NAMALWA (cell line): ENCODE data around the gene GPR162.

Experiments
- DNase-seq: peaks from one replicate; pipeline ENCODE4 v3.0.0-alpha.2; 2015; ENCODE audit warnings: low spot score

The GPR162 gene

DNA sequence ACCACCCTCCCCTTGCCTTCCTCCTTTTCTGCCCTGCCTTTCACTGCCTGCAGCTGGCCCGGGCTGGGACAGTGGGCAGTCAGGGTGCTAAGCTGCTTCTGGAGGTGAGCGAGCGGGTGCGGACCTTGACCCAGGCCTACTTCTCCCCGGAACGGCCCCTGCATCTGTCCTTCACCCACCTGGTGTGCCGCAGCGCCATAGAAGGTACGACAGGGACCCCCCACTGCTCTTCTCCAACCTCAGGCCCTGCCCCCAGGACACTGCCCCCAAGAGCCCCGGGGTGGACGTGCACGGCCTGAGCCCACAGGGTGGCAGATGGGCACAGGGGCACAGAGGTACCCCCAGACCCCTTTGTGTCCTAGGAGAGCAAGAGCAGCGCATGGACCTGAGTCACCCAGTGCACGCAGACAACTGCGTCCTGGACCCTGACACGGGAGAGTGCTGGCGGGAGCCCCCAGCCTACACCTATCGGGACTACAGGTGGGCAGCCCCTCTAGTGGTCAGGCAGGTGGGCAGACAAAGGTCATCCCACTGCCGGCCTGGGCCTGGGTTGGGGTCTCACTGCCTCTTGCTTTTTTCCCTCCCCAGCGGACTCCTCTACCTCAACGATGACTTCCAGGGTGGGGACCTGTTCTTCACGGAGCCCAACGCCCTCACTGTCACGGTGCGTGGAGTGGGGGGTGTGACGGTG, 15.9 kb downstream of the GPR162 start:
- no peak for DNase-seq

GRCh38 chr12:6838854-6839253, 17.2 kb downstream of the GPR162 start:
- no peak for DNase-seq

- peak; percentile 97 for DNase-seq
Observed at GRCh38 chr12:6839482-6840201, 18.0 kb downstream of the GPR162 start.

DNA sequence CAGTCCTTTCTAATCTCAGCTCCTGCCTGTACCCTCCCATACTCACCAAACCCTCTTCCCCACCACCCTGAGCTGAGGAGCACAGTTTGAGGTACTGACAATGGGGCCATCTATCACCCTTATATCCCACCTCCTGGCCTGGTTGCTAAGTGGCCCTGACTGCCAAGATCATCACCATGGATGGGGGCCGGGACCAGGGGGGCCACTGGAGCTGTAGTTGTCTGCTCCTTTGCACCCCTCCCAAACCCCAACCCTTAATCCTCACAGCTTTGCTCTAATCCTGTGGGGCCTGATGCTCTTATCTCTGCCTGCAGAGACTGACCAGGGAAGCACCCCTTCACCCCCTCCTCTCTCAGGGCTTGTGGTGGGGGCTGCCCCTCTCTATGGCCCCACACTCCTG, 18.7 kb downstream of the GPR162 start:
- no peak for DNase-seq

GRCh38 chr12:6840761-6841515, 19.3 kb downstream of the GPR162 start, which contains the start of gene GNB3:
GNB3 (plus strand) TSS chr12:6840925; CDS start chr12:6841288, 363 bp downstream.
- DNase-seq = no peak

GRCh38 chr12:6842075-6842474, 20.5 kb downstream of the GPR162 start:
- no peak for DNase-seq

GRCh38 chr12:6843118-6843902, 21.7 kb downstream of the GPR162 start:
- DNase-seq = no peak

- DNase-seq = no peak
Observed at GRCh38 chr12:6845395-6845794, 23.8 kb downstream of the GPR162 start.

- DNase-seq = no peak
Observed at GRCh38 chr12:6846316-6846869, 24.8 kb downstream of the GPR162 start.

DNA sequence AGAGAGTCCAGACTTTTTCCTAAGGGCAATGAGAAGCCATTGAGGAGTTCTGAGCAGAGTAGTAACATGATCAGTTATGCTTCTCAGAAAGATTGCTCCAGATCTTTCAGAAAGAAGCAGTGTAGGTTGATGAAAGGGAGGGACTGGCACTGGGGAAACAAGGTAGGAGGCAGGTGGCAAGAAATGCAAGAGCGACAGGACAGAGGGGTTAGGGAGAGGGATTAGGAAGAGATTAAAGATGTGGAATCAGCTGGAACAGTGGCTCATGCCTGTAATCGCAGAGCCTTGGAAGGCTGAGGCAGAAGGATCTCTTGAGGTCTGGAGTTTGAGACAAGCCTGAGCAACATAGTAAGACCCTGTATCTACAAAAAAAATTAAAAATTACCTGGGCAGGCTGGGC, 26.1 kb downstream of the GPR162 start:
- DNase-seq = no peak

DNA sequence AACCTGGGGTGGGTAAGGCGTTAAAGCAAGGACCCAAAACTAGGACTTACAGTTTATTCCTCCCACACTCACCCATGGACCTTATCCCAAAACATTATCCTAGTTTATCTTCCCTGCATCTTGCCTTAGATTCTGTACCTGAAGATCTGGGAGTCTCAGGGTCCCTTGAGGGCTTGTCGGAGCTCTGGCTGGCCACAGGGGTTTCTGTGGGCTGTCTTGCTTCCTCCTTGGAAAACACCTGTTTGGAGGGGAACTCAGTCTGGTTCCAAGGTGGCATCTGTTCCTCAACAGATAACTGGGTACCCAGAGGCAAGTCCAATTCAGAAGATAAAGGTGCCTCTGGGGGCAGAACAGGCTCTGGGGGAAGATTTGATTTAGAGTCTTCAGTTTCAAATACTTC, 27.8 kb downstream of the GPR162 start:
- DNase-seq = no peak

DNA sequence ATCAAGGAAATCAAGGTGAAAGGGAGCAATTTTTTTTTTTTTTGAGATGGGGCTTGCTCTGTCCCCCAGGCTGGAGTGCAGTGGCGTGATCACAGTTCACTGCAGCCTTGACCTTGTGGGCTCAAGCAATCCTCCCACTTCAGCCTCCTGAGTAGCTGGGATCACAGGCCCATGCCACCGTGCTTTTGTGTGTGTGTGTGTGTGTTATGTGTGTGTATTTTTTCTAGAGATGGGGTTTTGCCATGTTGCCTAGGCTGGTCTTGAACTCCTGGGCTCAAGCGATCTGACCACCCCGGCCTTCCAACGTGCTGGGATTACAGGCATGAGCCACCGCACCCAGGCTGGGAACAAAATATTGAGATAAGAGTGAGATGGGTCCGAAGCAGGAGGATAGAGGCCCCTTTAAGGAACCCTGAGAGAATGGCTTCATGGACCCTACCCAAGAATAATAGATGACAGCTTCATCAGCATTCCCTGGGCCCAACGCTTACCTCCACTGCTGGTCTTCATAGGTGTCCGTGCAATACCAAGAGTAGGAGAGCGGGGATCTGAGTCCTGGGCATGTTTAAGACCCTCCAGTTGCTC, 28.4 kb downstream of the GPR162 start:
- DNase-seq = no peak

GRCh38 chr12:6850796-6851152, 29.2 kb downstream of the GPR162 start:
- no peak for DNase-seq

GRCh38 chr12:6851153-6851920, 29.7 kb downstream of the GPR162 start, which contains the start of gene CDCA3:
CDCA3 (minus strand) TSS chr12:6851286; CDS start chr12:6850952, 334 bp downstream.
- peak; percentile 100 for DNase-seq

DNA sequence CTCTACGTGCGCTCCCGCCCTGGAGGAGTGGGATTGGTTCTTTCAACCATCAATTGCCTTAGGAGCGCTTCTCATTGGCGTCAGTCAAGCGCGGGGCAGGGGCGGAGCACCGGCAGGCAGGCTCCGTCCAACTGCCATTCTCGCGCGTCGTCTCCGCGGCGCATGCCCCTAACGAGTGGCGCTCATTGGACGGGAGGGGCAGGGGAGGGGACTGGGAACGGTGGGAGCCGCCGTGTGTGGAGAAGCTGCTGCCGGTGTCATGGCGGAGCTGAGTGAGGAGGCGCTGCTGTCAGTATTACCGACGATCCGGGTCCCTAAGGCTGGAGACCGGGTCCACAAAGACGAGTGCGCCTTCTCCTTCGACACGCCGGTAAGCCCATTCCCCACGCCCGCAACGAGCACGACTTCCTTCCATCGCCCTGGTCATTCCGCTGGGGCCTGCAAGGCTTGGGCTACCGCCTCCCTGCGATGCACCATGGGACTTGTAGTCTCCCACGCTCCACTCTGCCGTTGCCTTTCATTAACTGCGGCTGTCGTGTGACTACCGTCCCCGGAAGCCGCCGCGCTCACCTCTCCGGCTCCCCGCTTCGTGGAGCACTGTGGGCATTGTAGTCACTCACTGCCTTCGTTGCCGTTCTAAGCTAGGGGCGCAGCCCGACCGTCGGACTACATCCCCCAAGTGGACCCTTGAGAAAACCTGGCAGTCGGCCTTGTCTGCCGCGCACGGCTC, 30.5 kb downstream of the GPR162 start, which contains the start of gene USP5:
Gene USP5 (plus strand): TSS at position 230 of the 730 bp plus-strand sequence. CDS start 30 bp downstream, at position 260.
- DNase-seq = peak; percentile 100

- peak; percentile 84 for DNase-seq
Observed at GRCh38 chr12:6852651-6853354, 31.2 kb downstream of the GPR162 start.

DNA sequence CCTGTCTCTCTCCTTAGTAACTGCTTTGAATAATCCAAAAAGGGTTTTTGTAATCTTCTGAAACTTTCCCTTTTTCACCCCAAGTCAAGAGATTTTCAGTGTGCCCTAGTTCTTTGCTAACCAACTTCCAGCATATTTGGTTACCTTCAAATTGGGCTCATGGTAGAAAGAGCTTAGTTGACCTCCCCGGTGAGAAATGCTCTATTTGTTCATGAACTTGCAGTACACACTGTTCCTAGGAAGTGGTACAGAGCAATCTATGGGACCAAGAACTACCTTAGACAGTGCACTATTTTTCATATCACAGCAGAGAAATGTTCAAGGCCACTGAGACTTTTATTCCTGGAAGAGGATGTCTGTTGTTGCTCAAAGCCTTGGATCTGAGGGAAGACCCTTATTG, 32.0 kb downstream of the GPR162 start:
- no peak for DNase-seq

DNA sequence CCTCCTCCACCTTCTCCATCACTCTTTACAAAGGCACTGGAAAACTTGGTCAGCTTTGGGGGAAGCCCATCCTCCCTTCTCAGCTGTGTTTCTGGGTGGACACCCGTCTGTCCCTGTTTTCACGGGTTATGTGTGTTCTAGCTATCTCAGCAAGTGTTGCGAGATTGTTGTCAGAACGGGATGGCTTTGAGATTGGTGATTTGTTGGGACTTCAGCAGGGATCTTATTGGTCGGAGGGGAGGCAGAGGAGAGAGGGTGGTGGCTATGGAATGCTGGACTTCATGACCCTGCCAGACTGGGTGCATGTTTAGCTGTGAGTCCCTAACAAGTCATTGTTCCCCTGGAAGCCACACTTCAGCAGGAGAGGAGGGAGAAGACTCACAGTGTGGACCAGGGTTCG, 32.4 kb downstream of the GPR162 start:
- no peak for DNase-seq

DNA sequence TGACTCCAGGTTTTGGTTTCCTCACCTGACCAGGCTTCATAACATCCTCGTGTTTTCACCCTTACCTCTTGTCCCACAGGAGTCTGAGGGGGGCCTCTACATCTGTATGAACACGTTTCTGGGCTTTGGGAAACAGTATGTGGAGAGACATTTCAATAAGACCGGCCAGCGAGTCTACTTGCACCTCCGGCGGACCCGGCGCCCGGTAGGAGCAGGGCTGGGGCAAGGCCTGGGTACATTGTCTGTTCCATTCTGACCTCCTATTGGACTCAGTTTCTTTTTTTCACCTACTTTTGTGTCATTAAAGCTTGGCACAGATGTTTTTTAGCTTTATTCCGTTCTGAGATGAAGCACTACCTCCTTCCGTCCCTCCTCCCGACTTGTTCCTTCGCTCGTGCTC, 33.7 kb downstream of the GPR162 start:
- no peak for DNase-seq
